HepG2 (cell line): ENCODE measurements around the gene MTUS2. TPM values are rescaled to one million over a fixed set of nuclear protein-coding genes. Genes with fewer than 3 reads are reported as not detected.

Source experiments
- ATAC-seq: fragments of 200-7000 bp; cut with Tn5 transposase; 3 replicates; pipeline ENCODE4 v1.9.1; 2020; ENCODE audit warnings: mild to moderate bottlenecking, moderate library complexity
- BruUV-seq: library from RNA; stranded (reverse); fragments of 400-500 nt; replicated peaks from 2 replicates; lab custom pipeline; 2021; lab: Mats Ljungman, UMichigan
- CTCF ChIA-PET: fragments of 300-600 bp; formaldehyde crosslinking; extraction: SDS; loops from one replicate; lab custom pipeline; 2021; ENCODE audit warnings: low total read pairs, inconsistent platforms, low intra/inter-chr PET ratio; lab: Yijun Ruan, JAX
- POLR2A ChIA-PET: fragments of 350-600 bp; sonication (Branson Sonifier 250); formaldehyde crosslinking; loops from one replicate; lab custom pipeline; 2020; ENCODE audit warnings: antibody characterized with exemption, inconsistent platforms; lab: Yijun Ruan, JAX
- DNase-seq: peaks from one replicate; pipeline ENCODE4 v3.0.0-alpha.2; 2015; ENCODE audit warnings: low spot score
- FAIRE-seq: peaks from 3 replicates; lab custom pipeline; 2011; peaks lifted over from hg19 to GRCh38; lab: Jason Lieb, UNC
- H2AFZ ChIP-seq: one replicate; pipeline ENCODE4 v1.6.1; 2011; ENCODE audit warnings: low read length, inconsistent platforms
- H3K27ac ChIP-seq: fragments of 300-600 bp; 3 replicates; pipeline ENCODE4 v1.8.0; 2011; ENCODE audit warnings: mixed run types, mild to moderate bottlenecking, mixed read lengths, low read length, inconsistent platforms; ENCODE audit not compliant: insufficient read depth; ENCODE audit errors: extremely low read length
- H3K27me3 ChIP-seq, 2 experiments: fragments of 200-600 bp in 1 of 2; 2 replicates in 1 of 2; 3 replicates in 1 of 2; pipeline versions ENCODE4 v1.6.0 to v1.8.0; 2011; ENCODE audit warnings: low read length in 2 of 2, mild to moderate bottlenecking in 2 of 2, moderate library complexity in 2 of 2, inconsistent platforms in 1 of 2; ENCODE audit not compliant: insufficient read depth in 2 of 2, control insufficient read depth in 1 of 2
- H3K36me3 ChIP-seq, 2 experiments: fragments of 200-600 bp in 1 of 2; replicated peaks in 1 of 2; 2 replicates in 1 of 2; 3 replicates in 1 of 2; pipeline versions ENCODE4 v1.5.1 to v1.8.0; 2011; ENCODE audit warnings: low read length in 2 of 2, inconsistent platforms in 1 of 2; ENCODE audit not compliant: insufficient read depth in 2 of 2, control insufficient read depth in 1 of 2
- H3K4me1 ChIP-seq: 2 replicates; pipeline ENCODE4 v1.5.1; 2012; ENCODE audit warnings: low read length, inconsistent platforms; ENCODE audit not compliant: insufficient read depth
- H3K4me2 ChIP-seq: 2 replicates; pipeline ENCODE4 v1.6.0; 2011; ENCODE audit warnings: low read depth, low read length, inconsistent platforms
- H3K4me3 ChIP-seq, 3 experiments: fragments of 200-600 bp in 1 of 3; sonication (generic), shearing (Covaris generic) in 1 of 3; replicated peaks in 1 of 3; 2 replicates each; pipeline ENCODE4 v1.5.1; 2011 to 2016; ENCODE audit warnings: low read length in 3 of 3, inconsistent platforms in 2 of 3, low read depth in 2 of 3, mild to moderate bottlenecking in 2 of 3, control low read depth in 1 of 3, mixed read lengths in 1 of 3; ENCODE audit not compliant: insufficient read depth in 1 of 3
- H3K79me2 ChIP-seq: one replicate; pipeline ENCODE4 v1.6.1; 2011; ENCODE audit warnings: low read length, inconsistent platforms; ENCODE audit not compliant: insufficient read depth
- H3K9ac ChIP-seq: 2 replicates; pipeline ENCODE4 v1.6.0; 2011; ENCODE audit warnings: mild to moderate bottlenecking, low read depth, low read length, inconsistent platforms; ENCODE audit not compliant: insufficient read depth
- H3K9me3 ChIP-seq: 2 replicates; pipeline ENCODE4 v1.5.1; 2012; ENCODE audit warnings: mild to moderate bottlenecking, low read length
- H4K20me1 ChIP-seq: 2 replicates; pipeline ENCODE4 v1.6.0; 2011; ENCODE audit warnings: inconsistent platforms, mild to moderate bottlenecking, low read length, moderate library complexity; ENCODE audit not compliant: insufficient read depth
- HINFP ChIP-seq: sonication (generic); formaldehyde crosslinking; IDR thresholded peaks from 2 replicates; pipeline ENCODE4 v1.4.0; 2020; ENCODE audit warnings: low read depth, mild to moderate bottlenecking, missing genetic modification reagents
- KDM1A ChIP-seq: IDR thresholded peaks from 2 replicates; pipeline ENCODE4 v1.6.1; 2016; ENCODE audit warnings: missing compliant biosample characterization
- KDM6A ChIP-seq: IDR thresholded peaks from 2 replicates; pipeline ENCODE4 v1.6.1; 2016; ENCODE audit warnings: low read depth
- RFXANK ChIP-seq: IDR thresholded peaks from 2 replicates; pipeline ENCODE4 v1.6.1; 2016
- SIN3A ChIP-seq: IDR thresholded peaks from 2 replicates; pipeline ENCODE4 v1.6.1; 2011; ENCODE audit warnings: low read depth, mild to moderate bottlenecking, control low read depth, low read length, borderline replicate concordance
- SSRP1 ChIP-seq: IDR thresholded peaks from 2 replicates; pipeline ENCODE4 v1.6.1; 2016; ENCODE audit warnings: control low read depth
- ZBTB42 ChIP-seq: sonication (generic); formaldehyde crosslinking; IDR thresholded peaks from 2 replicates; pipeline ENCODE4 v1.5.0; 2020; ENCODE audit warnings: mild to moderate bottlenecking, missing genetic modification reagents
- ZNF326 ChIP-seq: sonication (generic); formaldehyde crosslinking; IDR thresholded peaks from 2 replicates; pipeline ENCODE4 v1.4.0; 2020; ENCODE audit warnings: missing genetic modification reagents, borderline replicate concordance
- ZNF530 ChIP-seq: sonication (generic); formaldehyde crosslinking; IDR thresholded peaks from 2 replicates; pipeline ENCODE4 v1.5.0; 2020; ENCODE audit warnings: low read depth, mild to moderate bottlenecking, missing genetic modification reagents
- ZNF615 ChIP-seq: sonication (generic); formaldehyde crosslinking; IDR thresholded peaks from 2 replicates; pipeline ENCODE4 v1.5.0; 2020; ENCODE audit warnings: mild to moderate bottlenecking, missing genetic modification reagents, borderline replicate concordance
- ZNF678 ChIP-seq: sonication (generic); formaldehyde crosslinking; IDR thresholded peaks from 2 replicates; pipeline ENCODE4 v1.4.0; 2020; ENCODE audit warnings: mild to moderate bottlenecking, missing genetic modification reagents
- WGBS: methylation state at CpG from one replicate; pipeline ENCODE4 v1.1.6; 2017; ENCODE audit warnings: low lambda C conversion rate; 5-methylcytosine and 5-hydroxymethylcytosine counted together
- in situ Hi-C: cut with HindIII; loops from 2 replicates; pipeline ENCODE4 v1.10.0; 2017; ENCODE audit warnings: low pct_unique_long_range_greater_than_20kb; ENCODE audit not compliant: extremely low pct_ligation_motif_present
- intact Hi-C: fragments of 100-400 bp; cut with micrococcal nuclease; formaldehyde crosslinking; loops from one replicate; pipeline ENCODE4 v1.10.0; 2022; ENCODE audit not compliant: unreplicated experiment
- polyA plus RNA-seq, 8 experiments: library from polyadenylated mRNA; depleted of rRNA in 3 of 8; stranded (reverse) in 7 of 8; unstranded in 1 of 8; fragments of >200 nt; fragmentation: Illumina TruSeq in 4 of 8; extraction: Trizol in 4 of 8; gene quantifications; 2 replicates each; pipeline versions ENCODE4 v1.2.1 to v1.2.3, GENCODE V29; 2011 to 2016; ENCODE audit warnings: low read depth in 4 of 8, missing spikeins in 1 of 8, mixed read lengths in 1 of 8; ENCODE audit not compliant: insufficient read depth in 1 of 8
- total RNA-seq, 5 experiments: library from RNA; depleted of rRNA; stranded (reverse); fragments of >200 nt; fragmentation: Illumina TruSeq; extraction: Trizol; gene quantifications; 2 replicates each; pipeline ENCODE4 v1.2.3, GENCODE V29; 2016; ENCODE audit warnings: low read depth in 1 of 5

The MTUS2 gene
- total and polyA plus RNA-seq, 2 of the 13 experiments (the other 11 are each of a cell fraction or from before 2014, with no cell fraction given) = not detected

GRCh38 chr13:28875846-28876615 is 55.9 kb downstream of the MTUS2 start (continued):
- TF ChIP-seq ZNF530 (CRISPR knock-in tag) (no peak), ZBTB42 (CRISPR knock-in tag) (no peak), HINFP (CRISPR knock-in tag) (no peak), ZNF678 (CRISPR knock-in tag) (no peak), RFXANK (no peak), SSRP1 (no peak), SIN3A (no peak), KDM6A (CRISPR knock-in tag) (no peak), ZNF615 (CRISPR knock-in tag) (no peak), KDM1A (CRISPR knock-in tag) (no peak)

GRCh38 chr13:28877408-28877807 is 57.3 kb downstream of the MTUS2 start:
- DNase-seq = no peak
- Histone ChIP-seq H4K20me1 (no peaks in the 10 kb centered on the region), H2AFZ (no peak overlapping the region)
- ChIA-PET CTCF (no interaction called here), POLR2A (no interaction called here)
- TF ChIP-seq ZNF326 (CRISPR knock-in tag) = no peak
- TF ChIP-seq, all 625 proteins: peak for 0
- no peak overlapping the region for H3K4me2 ChIP-seq
- intact Hi-C loops (no loop called here), in situ Hi-C loops (no loop called here)
- H3K4me3 ChIP-seq = no peak overlapping the region
- FAIRE-seq (no peak), ATAC-seq (no peak)
- WGBS = 2% methylated on average over 4 of the region's 4 CpGs
- H3K9ac ChIP-seq = no peak overlapping the region
- H3K27me3 ChIP-seq = no peaks in the 10 kb centered on the region
- no peaks in the 10 kb centered on the region for H3K79me2 ChIP-seq
- no peaks in the 10 kb centered on the region for H3K36me3 ChIP-seq
- no peaks in the 10 kb centered on the region for H3K4me1 ChIP-seq
- H3K9me3 ChIP-seq = peaks cover 63% of the 10 kb centered on the region
- BruUV-seq = no TSS peak
- H3K27ac ChIP-seq = no peak overlapping the region
